GM20000 (cell line): ENCODE measurements around the gene SIX2.

Experiments
- DNase-seq: peaks from one replicate; pipeline ENCODE4 v3.0.0; 2012; ENCODE audit warnings: low spot score
- TF ChIP-seq, protein P1 (sequence below): IDR thresholded peaks from 2 replicates; pipeline ENCODE4 v1.5.1; 2012; ENCODE audit warnings: mild to moderate bottlenecking, control low read depth; ENCODE audit errors: extremely low read depth, missing control alignments

Gene SIX2

DNA sequence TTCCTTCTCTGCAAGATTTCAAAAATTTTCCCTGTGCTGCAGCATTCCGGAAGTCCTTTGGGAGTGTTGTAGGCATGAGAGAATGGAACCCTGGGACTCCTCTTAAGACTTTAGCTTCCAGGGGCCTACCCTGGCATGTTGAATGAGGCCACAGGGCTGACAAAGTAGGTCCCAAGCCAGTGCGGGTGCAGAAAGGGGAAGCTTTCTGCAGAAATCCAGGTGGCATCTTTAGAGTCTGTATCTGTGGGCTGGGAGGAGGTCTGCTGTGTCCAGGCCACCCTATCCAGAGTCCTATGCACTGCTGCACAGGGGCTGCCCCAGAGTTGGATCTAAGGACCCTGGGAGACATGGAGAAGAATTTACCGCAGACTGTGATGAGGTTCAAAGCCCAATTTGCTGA lies 1.9 kb upstream of the SIX2 start:
- TF ChIP-seq, protein P1, sequence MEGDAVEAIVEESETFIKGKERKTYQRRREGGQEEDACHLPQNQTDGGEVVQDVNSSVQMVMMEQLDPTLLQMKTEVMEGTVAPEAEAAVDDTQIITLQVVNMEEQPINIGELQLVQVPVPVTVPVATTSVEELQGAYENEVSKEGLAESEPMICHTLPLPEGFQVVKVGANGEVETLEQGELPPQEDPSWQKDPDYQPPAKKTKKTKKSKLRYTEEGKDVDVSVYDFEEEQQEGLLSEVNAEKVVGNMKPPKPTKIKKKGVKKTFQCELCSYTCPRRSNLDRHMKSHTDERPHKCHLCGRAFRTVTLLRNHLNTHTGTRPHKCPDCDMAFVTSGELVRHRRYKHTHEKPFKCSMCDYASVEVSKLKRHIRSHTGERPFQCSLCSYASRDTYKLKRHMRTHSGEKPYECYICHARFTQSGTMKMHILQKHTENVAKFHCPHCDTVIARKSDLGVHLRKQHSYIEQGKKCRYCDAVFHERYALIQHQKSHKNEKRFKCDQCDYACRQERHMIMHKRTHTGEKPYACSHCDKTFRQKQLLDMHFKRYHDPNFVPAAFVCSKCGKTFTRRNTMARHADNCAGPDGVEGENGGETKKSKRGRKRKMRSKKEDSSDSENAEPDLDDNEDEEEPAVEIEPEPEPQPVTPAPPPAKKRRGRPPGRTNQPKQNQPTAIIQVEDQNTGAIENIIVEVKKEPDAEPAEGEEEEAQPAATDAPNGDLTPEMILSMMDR = no peak
- no peak for DNase-seq

DNA sequence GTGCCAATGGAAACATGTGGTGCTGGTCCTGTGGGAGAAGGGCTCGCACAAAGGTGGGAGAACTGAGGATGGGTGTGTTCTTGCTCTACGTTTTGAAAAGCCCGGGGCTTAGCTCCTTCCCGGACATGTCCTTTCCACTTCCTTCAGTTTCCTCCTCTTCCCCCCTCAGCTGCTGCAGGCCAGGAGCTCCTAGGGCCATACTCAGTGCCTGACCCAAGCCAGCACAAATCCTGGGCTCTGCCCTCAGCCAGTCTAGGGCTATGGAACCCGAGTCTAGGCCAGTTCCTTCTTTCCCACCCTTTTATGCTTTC lies 1.4 kb upstream of the SIX2 start:
- DNase-seq = no peak
- TF ChIP-seq, protein P1 = no peak

DNA sequence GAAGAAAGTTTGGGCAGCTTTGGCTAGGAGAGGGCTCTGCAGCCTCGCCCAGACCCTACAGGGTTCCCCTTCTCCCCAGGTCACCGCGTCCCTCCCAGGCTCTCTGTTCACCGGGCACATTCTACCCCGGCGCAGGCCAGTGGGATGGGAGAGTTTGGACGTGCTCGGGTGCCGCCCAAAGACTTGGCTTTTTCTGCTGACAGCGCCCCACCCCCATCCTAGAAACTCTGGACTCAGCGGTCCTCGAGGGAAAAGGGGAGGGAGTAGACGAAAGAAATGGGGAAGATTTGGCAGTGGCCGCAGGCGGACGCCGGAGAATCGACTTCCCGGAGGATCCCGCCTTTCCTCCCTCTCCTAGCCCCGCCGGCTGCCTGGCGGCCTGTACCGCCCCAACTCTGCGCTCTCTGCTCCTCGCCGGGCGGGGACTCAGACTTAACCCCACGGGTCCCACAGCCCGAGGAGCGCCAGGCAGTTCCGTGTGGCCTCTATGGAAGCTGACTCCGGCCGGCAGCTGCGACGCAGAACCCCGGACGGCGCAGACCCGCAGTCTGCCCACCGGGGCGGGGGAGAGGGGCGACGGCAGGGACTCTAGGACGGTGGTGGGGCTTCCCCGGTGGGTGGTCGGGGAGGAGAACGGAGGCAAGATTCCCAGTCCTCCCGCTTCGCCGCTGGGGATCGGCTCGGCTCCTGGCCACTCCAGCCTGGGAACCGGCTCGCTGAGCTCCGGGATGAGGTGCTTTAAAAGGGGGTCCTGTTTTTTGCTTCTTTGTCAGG lies 863 bp upstream of the SIX2 start:
- TF ChIP-seq, protein P1 = no peak
- DNase-seq = no peak

DNA sequence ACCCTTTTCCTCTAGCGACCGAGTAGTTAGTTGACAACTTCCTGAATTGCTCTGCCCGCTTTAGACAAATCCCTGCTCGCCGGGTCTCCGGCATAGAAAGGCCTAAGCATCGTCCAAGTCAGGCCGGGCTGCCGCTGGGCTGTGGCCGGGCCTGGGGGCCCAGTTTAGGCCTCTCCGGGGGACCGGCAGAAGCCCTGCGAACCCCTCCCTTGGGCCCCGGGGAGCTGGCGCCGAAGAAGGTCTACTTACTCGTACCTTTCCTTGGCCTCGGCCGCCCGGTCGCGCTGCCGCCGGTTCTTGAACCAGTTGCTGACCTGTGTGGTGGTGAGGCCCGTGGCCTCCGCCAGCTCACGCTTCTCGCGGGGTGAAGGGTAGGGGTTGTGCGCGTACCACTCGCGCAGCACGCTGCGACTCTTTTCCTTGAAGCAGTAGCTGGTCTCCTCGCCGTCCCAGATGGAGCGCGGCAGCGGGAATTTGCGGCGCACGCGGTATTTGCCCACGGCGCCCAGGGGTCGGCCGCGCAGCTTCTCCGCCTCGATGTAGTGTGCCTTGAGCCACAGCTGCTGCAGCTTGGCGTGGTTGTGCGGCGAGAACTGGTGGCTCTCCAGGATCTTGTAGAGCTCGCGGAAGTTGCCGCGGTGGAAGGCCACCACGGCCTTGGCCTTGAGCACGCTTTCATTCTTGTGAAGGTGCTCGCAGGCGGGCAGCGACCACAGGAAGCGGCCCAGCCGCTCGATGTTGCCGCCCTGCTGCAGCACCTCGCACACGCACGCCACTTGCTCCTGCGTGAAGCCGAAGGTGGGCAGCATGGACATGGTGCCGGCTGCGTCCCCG lies 739 bp downstream of the SIX2 start:
- DNase-seq = no peak
- TF ChIP-seq, protein P1 = no peak

DNA sequence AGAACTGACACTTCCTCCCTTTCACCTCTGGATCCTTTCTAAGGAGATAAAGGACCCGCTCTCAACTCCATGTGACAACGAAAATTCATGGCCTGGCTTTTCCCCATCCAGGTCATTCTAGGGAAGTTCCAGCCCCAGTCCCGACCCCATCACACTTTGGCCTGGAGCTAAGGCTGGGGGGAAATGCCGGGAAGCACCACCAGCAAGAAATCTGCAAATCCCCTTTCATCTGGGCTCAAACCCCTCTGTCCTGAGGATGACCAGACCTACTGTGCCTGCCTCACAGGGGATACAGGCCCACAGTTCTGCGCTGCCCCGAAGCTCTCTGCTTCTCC lies 1.3 kb downstream of the SIX2 start:
- no peak for DNase-seq
- TF ChIP-seq, protein P1 = no peak

DNA sequence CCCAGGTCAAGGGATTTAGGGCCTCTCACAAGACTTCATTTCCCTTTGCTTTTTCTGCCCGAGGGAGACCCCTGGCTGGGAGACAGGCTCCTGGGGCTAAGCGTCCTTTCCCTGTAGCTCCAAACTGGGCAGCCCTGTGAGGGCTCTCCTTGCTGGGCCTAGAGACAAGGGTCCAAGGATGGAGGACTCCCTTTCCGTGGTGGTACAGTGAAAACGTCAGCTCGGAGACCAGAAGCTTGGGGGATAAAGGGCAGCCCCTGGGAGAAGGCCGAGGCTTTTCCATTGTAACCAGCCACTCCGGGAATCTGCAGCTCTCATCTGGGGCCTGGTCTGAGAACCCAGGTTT lies 2.3 kb downstream of the SIX2 start:
- TF ChIP-seq, protein P1 = no peak
- DNase-seq = no peak
